Mucosa of stomach (tissue), 1 donor: ENCODE results near the gene DACT2.
"Not testable (repeated sequence)": the region's sequence is repeated elsewhere in the genome, so short reads cannot be mapped to it uniquely, and the experiment has no call there.

Experiments used
- H3K27me3 ChIP-seq: one replicate; pipeline ENCODE4 v1.7.0; 2013; ENCODE audit warnings: mild to moderate bottlenecking, low read length; ENCODE audit not compliant: control insufficient read depth, insufficient read depth
- H3K36me3 ChIP-seq: one replicate; pipeline ENCODE4 v1.7.0; 2013; ENCODE audit warnings: low read length; ENCODE audit not compliant: control insufficient read depth, insufficient read depth
- H3K4me1 ChIP-seq: one replicate; pipeline ENCODE4 v1.7.0; 2013; ENCODE audit warnings: mild to moderate bottlenecking, low read length; ENCODE audit not compliant: control insufficient read depth, insufficient read depth
- H3K4me3 ChIP-seq: one replicate; pipeline ENCODE4 v1.7.0; 2013; ENCODE audit warnings: low read length
- H3K9ac ChIP-seq: one replicate; pipeline ENCODE4 v1.7.0; 2013; ENCODE audit warnings: mild to moderate bottlenecking, low read length, moderate library complexity
- H3K9me3 ChIP-seq: one replicate; pipeline ENCODE4 v1.7.0; 2013; ENCODE audit warnings: mild to moderate bottlenecking, low read length, moderate library complexity; ENCODE audit not compliant: control insufficient read depth
- donor health status: Pancreatic carcinoma.

The DACT2 gene

DNA sequence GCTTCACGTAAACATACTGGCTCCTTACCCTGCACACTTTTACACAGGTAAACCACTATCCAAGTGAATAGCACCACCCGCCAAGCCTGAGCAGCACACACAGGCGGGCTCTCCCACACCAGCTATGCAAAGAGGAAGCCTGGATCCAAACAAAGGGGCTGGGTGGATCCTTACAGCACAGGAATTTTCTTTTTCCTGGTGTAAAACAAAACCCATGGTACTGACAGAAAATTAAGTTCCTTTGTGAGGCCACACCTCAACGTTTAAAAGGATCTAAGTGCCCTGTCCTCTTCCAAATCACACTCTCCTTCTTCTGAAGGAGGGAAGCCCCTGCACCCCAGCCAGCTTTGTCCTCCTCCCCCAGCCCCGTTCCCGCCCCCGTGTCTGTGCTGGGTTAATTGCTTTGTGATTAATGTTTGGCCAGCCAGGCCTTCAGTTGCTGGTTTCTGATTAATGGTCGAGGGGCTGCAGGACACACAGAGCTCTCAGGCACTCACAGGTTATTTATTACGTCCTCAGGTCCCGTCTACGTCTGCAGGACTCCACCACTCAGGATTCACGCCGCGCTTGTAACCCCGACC is 6.1 kb downstream of the DACT2 start:
- no peak overlapping the region for H3K4me3 ChIP-seq
- H3K4me1 ChIP-seq = peaks cover 17% of the 10 kb centered on the region
- no peak overlapping the region for H3K9ac ChIP-seq
- H3K9me3 ChIP-seq = no peaks in the 10 kb centered on the region
- H3K27me3 ChIP-seq = peaks cover 6% of the 10 kb centered on the region
- H3K36me3 ChIP-seq = no peaks in the 10 kb centered on the region

GRCh38 chr6:168312125-168312507 is 7.5 kb downstream of the DACT2 start:
- not testable (repeated sequence) for H3K9me3 ChIP-seq, H3K36me3 ChIP-seq, H3K9ac ChIP-seq, H3K27me3 ChIP-seq, H3K4me3 ChIP-seq
- H3K4me1 ChIP-seq = peaks cover 10% of the 10 kb centered on the region

- Histone ChIP-seq H3K9me3 (no peaks in the 10 kb centered on the region), H3K4me3 (no peak overlapping the region), H3K4me1 (peaks cover 10% of the 10 kb centered on the region), H3K27me3 (peaks cover 3% of the 10 kb centered on the region), H3K9ac (no peak overlapping the region), H3K36me3 (no peaks in the 10 kb centered on the region)
These were observed 8.0 kb downstream of the DACT2 start for GRCh38 chr6:168311410-168312124.

- H3K36me3 ChIP-seq = no peaks in the 10 kb centered on the region
- H3K9ac ChIP-seq = no peak overlapping the region
- no peaks in the 10 kb centered on the region for H3K9me3 ChIP-seq
- no peak overlapping the region for H3K4me3 ChIP-seq
- peaks cover 3% of the 10 kb centered on the region for H3K27me3 ChIP-seq
- peaks cover 10% of the 10 kb centered on the region for H3K4me1 ChIP-seq
These were observed 8.6 kb downstream of the DACT2 start for GRCh38 chr6:168310945-168311344.

- H3K27me3 ChIP-seq = peaks cover 3% of the 10 kb centered on the region
- no peaks in the 10 kb centered on the region for H3K9me3 ChIP-seq
- peaks cover 10% of the 10 kb centered on the region for H3K4me1 ChIP-seq
- H3K9ac ChIP-seq = no peak overlapping the region
- no peaks in the 10 kb centered on the region for H3K36me3 ChIP-seq
- H3K4me3 ChIP-seq = no peak overlapping the region
These were observed 9.2 kb downstream of the DACT2 start for GRCh38 chr6:168310403-168310802.

DNA sequence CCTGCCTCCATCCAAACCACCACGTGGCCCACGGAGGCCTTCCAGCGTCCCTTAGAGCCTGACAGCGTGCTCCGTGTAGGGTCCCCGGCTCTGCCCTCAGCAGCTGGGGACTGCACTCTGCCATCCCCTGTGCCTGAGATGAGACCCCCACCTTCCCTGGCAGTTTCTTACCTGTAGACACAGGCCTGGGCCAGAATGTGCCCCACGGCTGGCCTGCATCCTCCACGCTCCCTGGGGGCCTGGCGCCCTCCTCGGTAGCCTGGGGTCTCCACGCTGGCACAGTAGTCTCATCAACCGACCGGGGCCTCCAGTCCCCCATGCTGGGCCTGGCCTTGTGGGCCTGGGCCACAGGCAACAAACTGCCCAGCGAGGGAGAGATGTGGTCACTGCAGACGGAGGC is 9.6 kb downstream of the DACT2 start:
- Histone ChIP-seq H3K9me3 (no peaks in the 10 kb centered on the region), H3K36me3 (no peaks in the 10 kb centered on the region), H3K27me3 (no peaks in the 10 kb centered on the region), H3K4me1 (peaks cover 10% of the 10 kb centered on the region), H3K4me3 (no peak overlapping the region), H3K9ac (no peak overlapping the region)

- H3K27me3 ChIP-seq = no peaks in the 10 kb centered on the region
- H3K4me3 ChIP-seq = no peak overlapping the region
- H3K9me3 ChIP-seq = no peaks in the 10 kb centered on the region
- H3K36me3 ChIP-seq = no peaks in the 10 kb centered on the region
- H3K4me1 ChIP-seq = peaks cover 10% of the 10 kb centered on the region
- no peak overlapping the region for H3K9ac ChIP-seq
These were observed 10.4 kb downstream of the DACT2 start for GRCh38 chr6:168309183-168309582.

GRCh38 chr6:168308390-168309144 is 11.0 kb downstream of the DACT2 start:
- Histone ChIP-seq H3K36me3 (no peaks in the 10 kb centered on the region), H3K9me3 (no peaks in the 10 kb centered on the region), H3K9ac (no peak overlapping the region), H3K4me3 (no peak overlapping the region), H3K27me3 (no peaks in the 10 kb centered on the region), H3K4me1 (peaks cover 9% of the 10 kb centered on the region)

DNA sequence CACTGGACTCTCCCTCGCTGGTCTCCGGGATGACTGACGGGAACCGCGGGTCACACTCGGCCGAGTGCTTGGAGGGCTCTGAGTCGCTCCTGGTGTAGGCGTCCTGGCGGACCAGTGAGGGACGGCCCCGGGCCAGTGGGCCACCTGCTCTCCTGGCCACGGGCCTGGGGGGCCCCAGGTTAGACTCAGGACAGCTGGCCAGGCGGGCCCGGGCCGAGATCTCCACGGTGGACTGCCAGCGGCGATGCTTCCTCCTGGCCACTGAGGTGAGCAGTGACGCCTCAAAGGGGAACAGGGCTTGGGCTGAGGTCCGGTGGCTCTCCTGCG is 11.9 kb downstream of the DACT2 start:
- Histone ChIP-seq H3K4me1 (peaks cover under 1% of the 10 kb centered on the region), H3K4me3 (no peak overlapping the region), H3K36me3 (no peaks in the 10 kb centered on the region), H3K27me3 (no peaks in the 10 kb centered on the region), H3K9ac (no peak overlapping the region), H3K9me3 (no peaks in the 10 kb centered on the region)

DNA sequence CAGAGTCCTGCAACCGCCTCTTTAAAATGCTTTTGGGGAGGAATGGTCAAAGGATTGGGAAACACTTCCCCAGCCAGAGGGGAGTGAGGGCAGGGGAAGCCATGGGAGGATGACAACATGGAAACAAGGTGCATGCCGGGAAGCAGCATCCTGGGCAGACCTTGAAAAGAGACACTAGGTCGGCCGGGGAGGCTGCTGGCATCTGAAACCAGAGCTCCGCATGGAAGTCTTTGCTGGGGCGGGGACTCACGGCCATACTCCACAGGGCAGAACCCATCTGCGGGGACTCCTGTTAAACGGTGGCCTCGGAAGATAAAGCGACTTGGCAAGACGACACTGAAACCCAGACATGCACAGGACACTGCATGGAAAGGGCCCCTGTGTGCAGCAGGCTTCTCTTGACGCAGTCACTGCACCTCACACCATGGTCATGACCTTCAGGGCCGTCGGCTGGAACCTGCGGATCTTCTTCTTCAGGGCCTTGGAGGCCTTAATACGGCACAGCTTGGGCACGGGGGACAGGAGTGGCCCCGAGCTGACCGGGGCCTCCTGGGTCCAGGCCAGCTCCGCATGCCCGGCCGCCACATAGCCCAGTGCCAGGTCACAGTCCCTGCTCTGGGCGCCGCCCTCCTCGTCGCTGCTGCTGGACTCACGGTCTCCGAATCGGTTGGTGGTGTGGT is 12.4 kb downstream of the DACT2 start:
- Histone ChIP-seq H3K27me3 (no peaks in the 10 kb centered on the region), H3K4me1 (peaks cover 5% of the 10 kb centered on the region), H3K9me3 (no peaks in the 10 kb centered on the region), H3K9ac (no peak overlapping the region), H3K4me3 (no peak overlapping the region), H3K36me3 (no peaks in the 10 kb centered on the region)

DNA sequence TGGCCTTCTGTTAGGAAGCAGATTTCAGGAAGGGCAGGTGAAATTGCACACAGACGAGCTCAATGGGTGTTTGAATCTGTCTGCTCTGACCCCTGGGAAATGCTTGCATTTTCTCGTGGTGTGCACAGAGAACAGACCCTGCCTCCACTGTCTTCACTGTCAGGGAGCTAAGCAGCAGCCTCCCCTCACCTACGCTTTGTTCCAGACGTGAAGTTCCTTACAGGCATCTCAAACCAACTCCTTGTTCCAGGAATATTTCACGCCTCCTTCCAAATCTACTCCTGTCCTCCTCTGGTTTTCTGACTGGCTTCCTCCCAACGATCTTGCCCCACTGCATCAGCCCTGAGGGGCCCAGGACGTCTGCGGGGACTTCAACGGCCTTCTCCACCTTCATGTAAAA is 13.7 kb downstream of the DACT2 start:
- Histone ChIP-seq H3K9me3 (no peaks in the 10 kb centered on the region), H3K36me3 (no peaks in the 10 kb centered on the region), H3K27me3 (no peaks in the 10 kb centered on the region), H3K4me3 (no peak overlapping the region), H3K4me1 (peaks cover 14% of the 10 kb centered on the region), H3K9ac (no peak overlapping the region)
